GM10266 (cell line): ENCODE measurements around the gene DUSP22.

Source experiments
- DNase-seq: peaks from one replicate; pipeline ENCODE4 v3.0.0; 2012; ENCODE audit errors: extremely low spot score
- CTCF ChIP-seq: IDR thresholded peaks from 2 replicates; pipeline ENCODE4 v1.5.1; 2012; ENCODE audit warnings: mild to moderate bottlenecking, low read depth; ENCODE audit not compliant: control insufficient read depth, insufficient read depth; ENCODE audit errors: missing control alignments

DUSP22 gene

DNA sequence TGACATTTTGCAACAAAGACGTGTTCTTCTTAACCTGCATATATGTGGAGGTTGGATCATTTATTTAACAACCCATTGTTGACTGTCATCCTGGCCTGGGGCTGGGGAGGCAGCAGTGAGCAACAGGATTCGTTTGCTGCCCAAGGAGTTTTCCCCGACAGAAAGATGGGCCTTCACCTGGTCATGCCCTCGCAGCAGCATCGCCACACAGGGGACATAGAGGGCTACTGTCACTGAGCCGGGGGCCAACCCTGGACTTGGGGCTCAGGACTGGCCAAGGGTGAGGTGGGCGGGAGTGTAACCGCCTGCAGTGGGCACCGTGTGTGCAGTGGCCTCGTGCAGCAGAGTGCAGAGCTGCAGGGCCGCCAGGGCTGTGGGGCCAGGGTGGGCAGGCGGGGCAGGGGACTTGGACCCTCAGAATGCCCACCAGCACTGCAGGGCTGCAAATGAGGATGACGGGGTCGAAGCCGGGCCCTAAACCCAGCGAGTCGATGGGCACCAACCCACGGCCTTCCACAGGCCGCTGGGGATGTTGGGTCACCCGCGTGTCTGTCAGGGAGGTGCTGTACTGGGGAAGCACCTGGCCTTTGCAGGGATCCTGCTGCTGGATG lies 11.8 kb downstream of the DUSP22 start:
- DNase-seq = no peak
- TF ChIP-seq CTCF = peak; percentile 29

DNA sequence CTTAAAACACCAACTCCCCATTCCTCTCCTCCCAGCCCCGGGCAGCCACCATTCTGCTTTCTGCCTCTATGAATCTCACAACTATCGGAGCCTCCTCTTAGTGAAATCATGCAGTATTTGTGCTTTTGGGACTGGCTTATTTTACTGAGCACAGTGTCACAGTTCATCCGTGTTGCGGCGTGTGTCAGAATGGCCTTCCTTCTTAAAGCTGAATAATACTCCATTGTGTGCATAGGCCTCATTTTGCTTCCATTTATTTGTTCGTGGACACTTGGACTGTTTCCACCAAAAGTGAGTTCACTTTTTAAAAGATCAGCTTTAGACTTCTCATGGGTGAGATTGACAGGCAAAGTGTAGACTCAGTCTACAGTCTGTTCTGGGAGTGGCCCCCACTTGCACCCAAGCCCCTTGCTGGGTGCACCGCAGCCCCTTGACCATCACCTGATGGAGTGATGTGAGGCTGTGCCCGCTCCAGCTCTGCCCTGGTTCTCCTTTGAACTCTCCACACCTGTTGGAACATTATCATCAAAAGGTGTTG lies 12.6 kb downstream of the DUSP22 start:
- TF ChIP-seq CTCF = no peak
- DNase-seq = no peak

GRCh38 chr6:305371-306206 lies 13.3 kb downstream of the DUSP22 start:
- peak; percentile 84 for DNase-seq
- no peak for TF ChIP-seq CTCF

- DNase-seq = no peak
- no peak for TF ChIP-seq CTCF
Observed at GRCh38 chr6:306641-307061, 14.4 kb downstream of the DUSP22 start.

DNA sequence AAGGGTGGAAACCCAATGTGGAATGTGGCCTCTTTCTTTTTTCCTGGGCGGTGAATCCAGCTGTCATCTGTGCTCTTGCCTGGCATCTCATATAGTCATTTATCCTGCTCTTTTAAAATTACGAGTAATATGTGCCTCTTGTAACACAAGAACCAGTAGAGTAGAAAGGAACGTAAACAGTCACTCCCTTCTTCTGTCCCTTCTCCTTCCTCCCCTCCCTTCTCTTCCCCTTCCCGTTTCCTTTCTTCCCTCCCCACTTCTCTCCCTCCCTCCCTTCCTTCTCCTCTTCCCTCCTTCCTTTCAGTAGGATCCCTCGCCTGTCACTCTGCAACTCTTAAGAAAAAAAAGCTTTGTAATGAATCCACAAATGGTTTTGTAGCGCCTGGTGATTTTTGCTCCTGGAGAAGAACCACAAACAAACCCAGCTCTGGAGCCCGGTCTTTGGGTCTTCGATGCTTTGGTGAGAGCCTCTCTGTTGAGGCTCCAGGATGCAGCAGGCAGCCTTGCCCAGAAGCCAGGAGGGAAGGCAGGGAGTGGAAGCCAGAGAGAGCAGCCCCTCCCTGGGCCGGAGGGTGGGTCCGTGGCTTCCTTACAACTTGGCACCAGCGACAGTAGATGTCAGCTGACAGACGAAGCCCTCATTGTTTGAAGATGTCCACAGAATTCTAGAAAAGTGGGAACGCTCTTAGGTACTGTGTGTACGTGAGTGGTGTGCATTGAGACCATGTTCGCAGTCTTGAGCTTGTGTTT lies 15.0 kb downstream of the DUSP22 start:
- TF ChIP-seq CTCF = no peak
- no peak for DNase-seq

DNA sequence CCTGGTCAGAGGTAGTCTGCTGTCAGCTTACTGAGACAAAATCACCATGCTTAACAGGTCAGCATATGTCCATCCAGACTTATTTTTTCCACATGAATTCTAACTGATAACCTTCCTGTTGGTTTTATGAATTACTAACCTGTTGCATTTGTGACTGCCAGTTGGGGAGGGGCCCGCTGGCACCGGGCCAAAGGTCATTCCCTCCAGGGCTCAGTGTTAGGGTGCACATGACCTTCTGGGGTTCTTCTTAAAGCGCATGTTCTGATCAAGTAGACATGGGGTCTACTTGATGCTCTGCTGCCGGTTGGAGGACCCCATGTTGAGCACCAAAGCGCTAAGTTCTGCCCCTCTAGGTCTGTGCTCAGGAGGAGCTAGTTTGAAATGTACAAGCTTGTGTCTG lies 15.6 kb downstream of the DUSP22 start:
- DNase-seq = no peak
- no peak for TF ChIP-seq CTCF
